Measurements from ENCODE around the gene PDCD2.
"Not testable (repeated sequence)": the region's sequence is repeated elsewhere in the genome, so short reads cannot be mapped to it uniquely, and the experiment has no call there.

Gene PDCD2

GRCh38 chr6:170532867-170533488 is 51.5 kb downstream of the PDCD2 start:
- no peak for DNase-seq (ENCODE audit: low spot score)
- TF ChIP-seq, protein P1, sequence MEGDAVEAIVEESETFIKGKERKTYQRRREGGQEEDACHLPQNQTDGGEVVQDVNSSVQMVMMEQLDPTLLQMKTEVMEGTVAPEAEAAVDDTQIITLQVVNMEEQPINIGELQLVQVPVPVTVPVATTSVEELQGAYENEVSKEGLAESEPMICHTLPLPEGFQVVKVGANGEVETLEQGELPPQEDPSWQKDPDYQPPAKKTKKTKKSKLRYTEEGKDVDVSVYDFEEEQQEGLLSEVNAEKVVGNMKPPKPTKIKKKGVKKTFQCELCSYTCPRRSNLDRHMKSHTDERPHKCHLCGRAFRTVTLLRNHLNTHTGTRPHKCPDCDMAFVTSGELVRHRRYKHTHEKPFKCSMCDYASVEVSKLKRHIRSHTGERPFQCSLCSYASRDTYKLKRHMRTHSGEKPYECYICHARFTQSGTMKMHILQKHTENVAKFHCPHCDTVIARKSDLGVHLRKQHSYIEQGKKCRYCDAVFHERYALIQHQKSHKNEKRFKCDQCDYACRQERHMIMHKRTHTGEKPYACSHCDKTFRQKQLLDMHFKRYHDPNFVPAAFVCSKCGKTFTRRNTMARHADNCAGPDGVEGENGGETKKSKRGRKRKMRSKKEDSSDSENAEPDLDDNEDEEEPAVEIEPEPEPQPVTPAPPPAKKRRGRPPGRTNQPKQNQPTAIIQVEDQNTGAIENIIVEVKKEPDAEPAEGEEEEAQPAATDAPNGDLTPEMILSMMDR (IDR thresholded peaks at IDR 0.05; ENCODE audit: borderline replicate concordance, control extremely low read depth, extremely low read depth, insufficient read depth, missing control alignments): no peak
- in situ Hi-C loops (cut with MboI; ENCODE audit: low sequenced_read_pairs, unreplicated experiment): no loop called here

- DNase-seq (ENCODE audit: low spot score): peak; percentile 66
- in situ Hi-C loops (cut with MboI; ENCODE audit: low sequenced_read_pairs, unreplicated experiment): no loop called here
- TF ChIP-seq, protein P1 (IDR thresholded peaks at IDR 0.05; ENCODE audit: borderline replicate concordance, control extremely low read depth, extremely low read depth, insufficient read depth, missing control alignments): peak; percentile 79
These were observed 54.5 kb downstream of the PDCD2 start for GRCh38 chr6:170529839-170530469.

DNA sequence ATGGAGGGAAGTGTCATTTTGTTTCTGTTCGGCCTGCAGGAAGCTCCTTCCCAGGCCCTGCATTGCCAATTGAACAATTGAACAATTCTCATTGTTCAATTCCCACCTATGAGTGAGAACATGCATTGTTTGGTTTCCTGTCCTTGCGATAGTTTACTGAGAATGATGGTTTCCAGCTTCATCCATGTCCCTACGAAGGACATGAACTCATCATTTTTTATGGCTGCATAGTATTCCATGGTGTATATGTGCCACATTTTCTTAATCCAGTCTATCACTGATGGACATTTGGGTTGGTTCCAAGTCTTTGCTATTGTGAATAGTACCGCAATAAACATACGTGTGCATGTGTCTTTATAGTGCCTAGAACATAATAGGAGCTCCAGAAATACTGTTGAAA is 56.4 kb downstream of the PDCD2 start:
- in situ Hi-C loops (cut with MboI; ENCODE audit: low sequenced_read_pairs, unreplicated experiment); DNase-seq (ENCODE audit: low spot score): not testable (repeated sequence)

GRCh38 chr6:170525795-170526194 is 58.6 kb downstream of the PDCD2 start:
- no peak for DNase-seq (ENCODE audit: low spot score)
- TF ChIP-seq, protein P1 (IDR thresholded peaks at IDR 0.05; ENCODE audit: borderline replicate concordance, control extremely low read depth, extremely low read depth, insufficient read depth, missing control alignments): no peak

More at GRCh38 chr6:170525795-170526194, 58.6 kb downstream of the PDCD2 start:
- in situ Hi-C loops (cut with MboI; ENCODE audit: low sequenced_read_pairs, unreplicated experiment): no loop called here

Data from GM13976 (cell line).